Measurements from ENCODE around the gene FOXA3.

DNA sequence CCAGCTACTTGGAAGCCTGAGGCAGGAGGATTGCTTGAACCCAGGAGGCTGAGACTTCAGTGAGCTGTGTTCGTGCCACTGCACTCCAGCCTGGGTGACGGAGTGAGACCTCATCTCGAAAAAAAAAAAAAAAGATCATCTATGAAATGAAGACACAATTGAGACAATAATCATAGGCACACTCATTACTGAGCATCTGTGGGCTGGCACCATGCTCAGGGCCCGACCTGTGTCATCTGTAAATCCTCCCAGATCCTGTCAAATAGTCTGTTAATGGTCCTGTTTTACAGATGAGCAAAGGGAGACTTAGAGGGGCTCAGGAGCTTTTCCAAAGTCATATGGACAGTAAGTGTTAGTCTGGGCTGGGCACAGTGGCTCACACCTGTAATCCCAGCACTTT lies 54.6 kb downstream of the FOXA3 start:
- TF ChIP-seq, protein P1, sequence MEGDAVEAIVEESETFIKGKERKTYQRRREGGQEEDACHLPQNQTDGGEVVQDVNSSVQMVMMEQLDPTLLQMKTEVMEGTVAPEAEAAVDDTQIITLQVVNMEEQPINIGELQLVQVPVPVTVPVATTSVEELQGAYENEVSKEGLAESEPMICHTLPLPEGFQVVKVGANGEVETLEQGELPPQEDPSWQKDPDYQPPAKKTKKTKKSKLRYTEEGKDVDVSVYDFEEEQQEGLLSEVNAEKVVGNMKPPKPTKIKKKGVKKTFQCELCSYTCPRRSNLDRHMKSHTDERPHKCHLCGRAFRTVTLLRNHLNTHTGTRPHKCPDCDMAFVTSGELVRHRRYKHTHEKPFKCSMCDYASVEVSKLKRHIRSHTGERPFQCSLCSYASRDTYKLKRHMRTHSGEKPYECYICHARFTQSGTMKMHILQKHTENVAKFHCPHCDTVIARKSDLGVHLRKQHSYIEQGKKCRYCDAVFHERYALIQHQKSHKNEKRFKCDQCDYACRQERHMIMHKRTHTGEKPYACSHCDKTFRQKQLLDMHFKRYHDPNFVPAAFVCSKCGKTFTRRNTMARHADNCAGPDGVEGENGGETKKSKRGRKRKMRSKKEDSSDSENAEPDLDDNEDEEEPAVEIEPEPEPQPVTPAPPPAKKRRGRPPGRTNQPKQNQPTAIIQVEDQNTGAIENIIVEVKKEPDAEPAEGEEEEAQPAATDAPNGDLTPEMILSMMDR (conservative IDR thresholded peaks at IDR 0.05; ENCODE audit: low read depth in 2 of 2): no peak
- TF ChIP-seq EZH2 (IDR thresholded peaks at IDR 0.05; ENCODE audit: low read depth, unreplicated experiment) (no peak), JUNB (IDR thresholded peaks at IDR 0.05; ENCODE audit: unreplicated experiment) (no peak), EZH2phosphoT487 (IDR thresholded peaks at IDR 0.05; ENCODE audit: unreplicated experiment) (no peak), STAT1 (IDR thresholded peaks at IDR 0.05; ENCODE audit: unreplicated experiment) (no peak), ETS1 (IDR thresholded peaks at IDR 0.05) (no peak), ZNF114 (CRISPR knock-in tag; IDR thresholded peaks at IDR 0.05) (no peak), POLR2AphosphoS5 (IDR thresholded peaks at IDR 0.05; ENCODE audit: low read depth) (no peak), CREB1 (CRISPR knock-in tag; IDR thresholded peaks at IDR 0.05; ENCODE audit: low read depth) (no peak), ZNF331 (CRISPR knock-in tag; IDR thresholded peaks at IDR 0.05; ENCODE audit: low read depth) (no peak)
- TF ChIP-seq, protein P2, sequence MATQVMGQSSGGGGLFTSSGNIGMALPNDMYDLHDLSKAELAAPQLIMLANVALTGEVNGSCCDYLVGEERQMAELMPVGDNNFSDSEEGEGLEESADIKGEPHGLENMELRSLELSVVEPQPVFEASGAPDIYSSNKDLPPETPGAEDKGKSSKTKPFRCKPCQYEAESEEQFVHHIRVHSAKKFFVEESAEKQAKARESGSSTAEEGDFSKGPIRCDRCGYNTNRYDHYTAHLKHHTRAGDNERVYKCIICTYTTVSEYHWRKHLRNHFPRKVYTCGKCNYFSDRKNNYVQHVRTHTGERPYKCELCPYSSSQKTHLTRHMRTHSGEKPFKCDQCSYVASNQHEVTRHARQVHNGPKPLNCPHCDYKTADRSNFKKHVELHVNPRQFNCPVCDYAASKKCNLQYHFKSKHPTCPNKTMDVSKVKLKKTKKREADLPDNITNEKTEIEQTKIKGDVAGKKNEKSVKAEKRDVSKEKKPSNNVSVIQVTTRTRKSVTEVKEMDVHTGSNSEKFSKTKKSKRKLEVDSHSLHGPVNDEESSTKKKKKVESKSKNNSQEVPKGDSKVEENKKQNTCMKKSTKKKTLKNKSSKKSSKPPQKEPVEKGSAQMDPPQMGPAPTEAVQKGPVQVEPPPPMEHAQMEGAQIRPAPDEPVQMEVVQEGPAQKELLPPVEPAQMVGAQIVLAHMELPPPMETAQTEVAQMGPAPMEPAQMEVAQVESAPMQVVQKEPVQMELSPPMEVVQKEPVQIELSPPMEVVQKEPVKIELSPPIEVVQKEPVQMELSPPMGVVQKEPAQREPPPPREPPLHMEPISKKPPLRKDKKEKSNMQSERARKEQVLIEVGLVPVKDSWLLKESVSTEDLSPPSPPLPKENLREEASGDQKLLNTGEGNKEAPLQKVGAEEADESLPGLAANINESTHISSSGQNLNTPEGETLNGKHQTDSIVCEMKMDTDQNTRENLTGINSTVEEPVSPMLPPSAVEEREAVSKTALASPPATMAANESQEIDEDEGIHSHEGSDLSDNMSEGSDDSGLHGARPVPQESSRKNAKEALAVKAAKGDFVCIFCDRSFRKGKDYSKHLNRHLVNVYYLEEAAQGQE (IDR thresholded peaks at IDR 0.05; ENCODE audit: unreplicated experiment): no peak
- TF ChIP-seq, protein P3, sequence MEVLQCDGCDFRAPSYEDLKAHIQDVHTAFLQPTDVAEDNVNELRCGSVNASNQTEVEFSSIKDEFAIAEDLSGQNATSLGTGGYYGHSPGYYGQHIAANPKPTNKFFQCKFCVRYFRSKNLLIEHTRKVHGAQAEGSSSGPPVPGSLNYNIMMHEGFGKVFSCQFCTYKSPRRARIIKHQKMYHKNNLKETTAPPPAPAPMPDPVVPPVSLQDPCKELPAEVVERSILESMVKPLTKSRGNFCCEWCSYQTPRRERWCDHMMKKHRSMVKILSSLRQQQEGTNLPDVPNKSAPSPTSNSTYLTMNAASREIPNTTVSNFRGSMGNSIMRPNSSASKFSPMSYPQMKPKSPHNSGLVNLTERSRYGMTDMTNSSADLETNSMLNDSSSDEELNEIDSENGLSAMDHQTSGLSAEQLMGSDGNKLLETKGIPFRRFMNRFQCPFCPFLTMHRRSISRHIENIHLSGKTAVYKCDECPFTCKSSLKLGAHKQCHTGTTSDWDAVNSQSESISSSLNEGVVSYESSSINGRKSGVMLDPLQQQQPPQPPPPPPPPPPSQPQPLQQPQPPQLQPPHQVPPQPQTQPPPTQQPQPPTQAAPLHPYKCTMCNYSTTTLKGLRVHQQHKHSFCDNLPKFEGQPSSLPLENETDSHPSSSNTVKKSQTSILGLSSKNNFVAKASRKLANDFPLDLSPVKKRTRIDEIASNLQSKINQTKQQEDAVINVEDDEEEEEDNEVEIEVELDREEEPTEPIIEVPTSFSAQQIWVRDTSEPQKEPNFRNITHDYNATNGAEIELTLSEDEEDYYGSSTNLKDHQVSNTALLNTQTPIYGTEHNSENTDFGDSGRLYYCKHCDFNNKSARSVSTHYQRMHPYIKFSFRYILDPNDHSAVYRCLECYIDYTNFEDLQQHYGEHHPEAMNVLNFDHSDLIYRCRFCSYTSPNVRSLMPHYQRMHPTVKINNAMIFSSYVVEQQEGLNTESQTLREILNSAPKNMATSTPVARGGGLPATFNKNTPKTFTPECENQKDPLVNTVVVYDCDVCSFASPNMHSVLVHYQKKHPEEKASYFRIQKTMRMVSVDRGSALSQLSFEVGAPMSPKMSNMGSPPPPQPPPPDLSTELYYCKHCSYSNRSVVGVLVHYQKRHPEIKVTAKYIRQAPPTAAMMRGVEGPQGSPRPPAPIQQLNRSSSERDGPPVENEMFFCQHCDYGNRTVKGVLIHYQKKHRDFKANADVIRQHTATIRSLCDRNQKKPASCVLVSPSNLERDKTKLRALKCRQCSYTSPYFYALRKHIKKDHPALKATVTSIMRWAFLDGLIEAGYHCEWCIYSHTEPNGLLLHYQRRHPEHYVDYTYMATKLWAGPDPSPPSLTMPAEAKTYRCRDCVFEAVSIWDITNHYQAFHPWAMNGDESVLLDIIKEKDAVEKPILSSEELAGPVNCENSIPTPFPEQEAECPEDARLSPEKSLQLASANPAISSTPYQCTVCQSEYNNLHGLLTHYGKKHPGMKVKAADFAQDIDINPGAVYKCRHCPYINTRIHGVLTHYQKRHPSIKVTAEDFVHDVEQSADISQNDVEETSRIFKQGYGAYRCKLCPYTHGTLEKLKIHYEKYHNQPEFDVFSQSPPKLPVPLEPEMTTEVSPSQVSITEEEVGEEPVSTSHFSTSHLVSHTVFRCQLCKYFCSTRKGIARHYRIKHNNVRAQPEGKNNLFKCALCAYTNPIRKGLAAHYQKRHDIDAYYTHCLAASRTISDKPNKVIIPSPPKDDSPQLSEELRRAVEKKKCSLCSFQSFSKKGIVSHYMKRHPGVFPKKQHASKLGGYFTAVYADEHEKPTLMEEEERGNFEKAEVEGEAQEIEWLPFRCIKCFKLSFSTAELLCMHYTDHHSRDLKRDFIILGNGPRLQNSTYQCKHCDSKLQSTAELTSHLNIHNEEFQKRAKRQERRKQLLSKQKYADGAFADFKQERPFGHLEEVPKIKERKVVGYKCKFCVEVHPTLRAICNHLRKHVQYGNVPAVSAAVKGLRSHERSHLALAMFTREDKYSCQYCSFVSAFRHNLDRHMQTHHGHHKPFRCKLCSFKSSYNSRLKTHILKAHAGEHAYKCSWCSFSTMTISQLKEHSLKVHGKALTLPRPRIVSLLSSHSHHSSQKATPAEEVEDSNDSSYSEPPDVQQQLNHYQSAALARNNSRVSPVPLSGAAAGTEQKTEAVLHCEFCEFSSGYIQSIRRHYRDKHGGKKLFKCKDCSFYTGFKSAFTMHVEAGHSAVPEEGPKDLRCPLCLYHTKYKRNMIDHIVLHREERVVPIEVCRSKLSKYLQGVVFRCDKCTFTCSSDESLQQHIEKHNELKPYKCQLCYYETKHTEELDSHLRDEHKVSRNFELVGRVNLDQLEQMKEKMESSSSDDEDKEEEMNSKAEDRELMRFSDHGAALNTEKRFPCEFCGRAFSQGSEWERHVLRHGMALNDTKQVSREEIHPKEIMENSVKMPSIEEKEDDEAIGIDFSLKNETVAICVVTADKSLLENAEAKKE (CRISPR knock-in tag; IDR thresholded peaks at IDR 0.05): no peak
